Muscle of arm (tissue), 12 donors: ENCODE data around the gene USP40. TPM values are rescaled to one million over a fixed set of nuclear protein-coding genes. Genes with fewer than 3 reads are reported as not detected.

Experiments
- DNase-seq: peaks from one replicate; pipeline ENCODE4 v3.0.0-alpha.2; 2013
- polyA plus RNA-seq, 12 donors: library from polyadenylated mRNA; unstranded; fragments of 120-200 nt; gene quantifications; one replicate each; pipeline ENCODE4 v1.2.1, GENCODE V29; 2013; ENCODE audit not compliant: insufficient read length in 12 of 12

USP40 gene
- polyA plus RNA-seq, 12 donors = 16.4 to 42.6 (median 26.4) TPM; not detected in 1

DNA sequence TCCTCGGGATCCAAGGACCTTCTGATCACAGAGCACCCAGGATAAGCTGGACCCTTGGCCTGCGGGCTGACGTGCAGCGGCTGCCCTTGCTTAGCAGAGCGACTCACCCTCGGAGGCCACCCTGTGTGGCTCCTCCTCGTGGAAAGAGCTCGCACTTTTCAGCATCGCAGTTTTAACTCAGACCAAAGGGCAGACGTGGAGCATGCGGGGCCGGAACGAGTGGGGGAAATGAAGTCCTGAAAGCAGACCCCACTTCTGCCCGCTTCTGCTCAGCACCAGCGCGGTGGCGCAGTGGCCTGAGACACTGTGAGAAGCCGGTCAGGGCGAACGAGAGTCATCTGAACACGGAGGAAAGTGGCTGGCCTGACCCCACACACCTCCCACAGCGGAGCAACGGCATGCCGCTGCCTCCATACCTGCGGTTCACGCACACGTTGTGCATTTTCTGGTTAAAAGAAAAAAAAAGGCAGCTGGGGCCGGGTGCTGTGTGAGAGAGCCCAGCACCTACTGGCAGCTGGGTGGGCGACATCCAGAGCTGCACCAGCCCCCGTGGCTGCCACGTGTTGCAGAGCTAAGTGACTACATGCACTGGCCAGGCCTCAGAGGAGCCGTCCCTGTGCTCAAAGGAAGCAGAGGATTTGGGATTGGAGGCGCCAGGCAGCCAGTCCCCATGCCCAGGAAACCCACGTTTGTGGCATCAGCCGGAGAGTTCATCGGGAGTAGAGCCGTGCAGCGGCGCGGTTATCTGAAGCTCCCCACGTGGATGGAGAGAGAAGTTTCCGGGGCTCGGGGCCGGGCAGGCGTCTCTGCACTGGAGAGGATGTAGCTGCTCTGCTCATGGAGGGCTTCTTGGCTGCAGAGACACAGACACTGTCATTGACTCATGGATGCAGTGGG is 89.7 kb downstream of the USP40 start:
- DNase-seq = no peak

DNA sequence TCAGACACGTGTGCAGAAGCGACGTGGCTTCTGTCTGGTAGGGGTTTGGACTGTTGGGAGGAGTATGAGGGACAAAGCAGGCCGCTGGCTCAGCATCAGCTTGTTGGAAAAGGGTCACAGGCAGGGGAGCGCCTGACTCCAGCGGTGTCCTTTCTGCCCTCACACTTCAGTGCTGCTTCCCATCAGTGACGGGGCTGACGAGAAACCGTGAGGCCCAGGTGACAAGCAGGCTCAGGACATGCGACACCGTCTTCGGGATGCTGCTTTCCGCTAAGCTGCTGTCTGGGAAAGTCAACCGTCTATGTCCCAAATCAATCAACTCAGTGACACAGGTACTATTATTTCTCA is 90.5 kb downstream of the USP40 start:
- DNase-seq = no peak

DNA sequence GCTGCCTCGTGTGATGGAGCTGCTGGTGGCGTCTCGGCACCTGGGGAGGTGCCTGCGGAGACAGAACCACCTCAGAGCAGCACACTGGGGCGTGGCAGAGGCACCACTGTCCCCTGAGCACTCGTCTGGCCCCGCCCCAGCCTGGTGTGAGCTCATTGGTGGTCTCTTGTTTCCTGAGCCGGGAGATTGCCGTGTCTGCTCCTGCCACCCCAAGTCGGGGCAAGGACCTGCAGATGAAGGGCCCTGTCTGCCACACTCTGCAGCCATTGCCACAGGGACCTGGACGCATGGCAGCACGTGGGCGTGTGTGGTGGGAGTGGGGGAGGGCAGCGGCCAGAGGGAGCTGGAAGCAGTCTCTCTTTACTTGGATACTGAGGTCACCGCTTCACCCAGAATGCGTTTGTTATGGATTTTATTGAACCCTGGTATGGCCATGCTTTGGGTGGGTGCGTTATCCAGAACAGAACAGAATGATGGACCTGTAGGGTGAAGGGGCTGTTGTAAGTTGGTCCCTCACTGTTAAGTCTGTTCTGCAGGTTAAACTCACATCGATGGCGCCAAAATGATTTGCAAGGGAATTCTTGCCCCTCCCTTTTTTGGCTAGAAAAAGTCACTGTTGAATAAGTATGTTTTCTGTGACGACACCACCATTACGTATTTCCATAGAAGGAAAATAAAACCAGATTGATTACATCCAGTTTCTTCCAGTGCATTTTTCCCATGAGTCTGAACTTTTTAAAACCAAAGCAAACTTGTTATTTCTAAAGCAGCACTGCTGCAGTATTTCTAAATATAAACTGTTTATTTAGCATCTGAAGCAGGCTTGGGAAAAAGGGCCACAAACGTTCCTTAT is 92.0 kb downstream of the USP40 start:
- DNase-seq = peak; percentile 66

DNA sequence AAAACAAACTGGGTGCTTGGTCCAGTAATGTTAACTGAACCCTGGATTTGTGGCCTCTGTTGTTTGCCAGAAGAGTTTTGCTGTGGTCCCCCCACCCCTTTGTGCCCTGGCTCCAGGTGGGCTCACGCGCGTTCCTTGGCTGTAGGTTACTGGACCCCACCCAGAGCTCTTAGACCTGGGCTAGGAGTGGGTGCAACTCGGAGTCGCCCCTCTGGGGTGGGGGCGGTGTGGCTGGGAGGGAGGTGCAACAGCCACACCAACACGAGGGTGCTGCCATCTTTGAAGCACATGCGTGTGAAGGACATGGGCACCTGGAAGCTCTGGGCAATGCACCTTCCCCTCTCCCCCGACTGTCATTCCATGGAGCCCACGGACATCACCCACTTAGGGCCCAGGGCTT is 92.7 kb downstream of the USP40 start:
- DNase-seq = no peak

DNA sequence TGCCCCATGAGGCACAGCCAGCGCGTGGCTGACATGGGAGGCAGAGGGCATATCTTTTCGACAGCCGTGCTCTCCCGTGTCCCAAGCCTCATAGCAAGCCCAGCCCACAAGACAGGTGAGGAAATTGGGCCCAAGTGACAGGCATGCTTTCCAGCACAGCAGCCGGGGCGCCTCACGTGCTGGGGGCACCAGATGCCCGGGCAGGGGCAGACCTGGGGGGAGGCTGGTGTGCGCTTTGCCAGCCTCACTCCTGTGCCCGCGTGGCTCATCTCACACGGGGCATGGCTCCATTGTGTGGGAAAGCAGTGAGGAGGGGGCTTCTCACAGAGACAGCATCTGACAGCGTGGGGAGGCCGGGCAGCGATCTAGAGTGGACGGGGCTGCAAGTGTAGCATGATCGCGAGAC is 93.2 kb downstream of the USP40 start:
- DNase-seq = no peak

DNA sequence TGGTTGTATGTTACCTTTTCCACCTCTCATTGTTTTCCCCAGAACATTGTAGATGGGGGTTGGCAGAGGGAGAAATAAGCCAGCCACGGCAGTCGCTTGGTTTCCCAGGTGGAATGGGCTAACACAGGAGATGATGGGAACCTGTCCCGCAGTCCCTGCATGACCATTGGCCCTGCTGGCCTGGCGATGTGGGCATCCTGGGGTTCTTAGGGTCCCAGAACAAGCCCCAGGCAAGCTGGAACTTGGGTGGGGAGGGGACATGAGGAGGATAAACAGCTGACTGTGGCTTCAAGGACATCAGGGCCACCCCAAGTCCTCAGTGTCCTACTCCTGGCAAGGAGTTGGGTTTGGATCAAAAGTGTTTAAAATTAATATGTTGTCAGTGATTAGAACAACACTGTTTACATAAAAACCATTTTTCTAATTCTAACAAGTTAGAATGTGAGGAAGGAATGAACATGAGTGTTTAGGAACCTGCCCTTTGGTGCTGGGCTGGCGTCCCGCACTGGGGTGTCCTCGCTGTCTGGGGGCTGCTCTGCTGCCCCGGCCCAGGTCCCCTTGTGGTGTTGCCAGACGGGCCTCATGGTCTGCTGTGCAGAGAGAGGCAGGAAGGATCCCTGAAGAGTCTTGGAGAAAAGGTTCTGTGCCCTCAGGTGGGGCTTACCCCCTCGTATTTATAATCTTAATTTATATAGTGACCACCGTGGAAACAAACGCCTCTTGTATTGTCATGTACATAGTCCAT is 95.1 kb downstream of the USP40 start:
- no peak for DNase-seq

DNA sequence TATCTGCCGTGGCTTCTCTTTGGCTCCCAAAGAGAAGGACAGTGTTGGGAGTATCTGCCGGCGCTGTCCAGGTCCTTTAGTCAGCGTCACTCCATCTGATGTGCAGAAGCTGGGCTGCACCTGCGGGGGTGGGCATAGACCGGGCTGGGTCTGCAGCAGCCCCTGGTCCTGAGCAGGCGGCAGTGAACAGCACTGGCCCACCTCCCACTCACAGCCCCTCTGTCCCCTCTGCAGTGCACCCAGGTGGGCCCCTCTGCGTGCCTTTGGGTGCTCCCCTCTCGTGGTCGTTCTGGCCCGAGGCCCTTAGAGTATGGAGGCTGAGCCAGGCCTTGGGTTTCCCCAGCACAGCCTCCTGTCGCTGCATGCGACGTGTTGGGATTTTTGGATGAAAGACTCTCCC is 95.7 kb downstream of the USP40 start:
- no peak for DNase-seq

DNA sequence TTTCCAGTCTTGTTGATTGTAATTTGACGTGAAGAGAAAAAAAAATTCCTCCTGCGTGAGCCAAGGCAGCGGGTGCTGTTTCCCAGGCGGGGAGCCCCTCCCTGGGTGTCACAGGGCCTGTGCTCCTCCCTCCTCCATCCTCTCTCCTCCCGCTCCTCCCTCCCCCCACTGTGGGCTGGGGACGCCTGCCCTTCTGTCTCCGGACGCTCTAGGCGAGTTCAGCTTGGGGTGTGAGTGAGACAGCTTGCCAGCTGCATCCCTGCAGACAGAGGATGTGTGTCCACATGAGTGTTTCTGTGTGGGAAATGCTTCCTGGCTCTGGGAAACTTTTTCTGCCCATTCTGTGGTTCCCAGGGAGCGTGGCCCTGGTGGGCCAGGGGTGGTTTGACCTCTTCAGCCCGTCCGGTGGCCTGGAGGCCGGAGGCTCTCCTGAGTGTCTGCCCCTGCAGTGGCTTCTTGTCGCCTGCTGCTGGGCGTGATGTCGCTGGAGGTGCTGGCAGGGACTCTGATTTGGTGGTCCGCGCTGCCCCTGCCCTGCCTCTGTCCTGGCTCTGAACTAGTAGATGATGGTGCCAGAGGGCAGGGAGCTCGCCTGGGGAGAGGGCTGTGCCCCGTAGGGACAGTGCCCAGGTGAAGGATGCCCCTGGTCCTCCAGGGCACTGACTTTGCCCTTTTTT is 96.4 kb downstream of the USP40 start:
- DNase-seq = peak; percentile 62

DNA sequence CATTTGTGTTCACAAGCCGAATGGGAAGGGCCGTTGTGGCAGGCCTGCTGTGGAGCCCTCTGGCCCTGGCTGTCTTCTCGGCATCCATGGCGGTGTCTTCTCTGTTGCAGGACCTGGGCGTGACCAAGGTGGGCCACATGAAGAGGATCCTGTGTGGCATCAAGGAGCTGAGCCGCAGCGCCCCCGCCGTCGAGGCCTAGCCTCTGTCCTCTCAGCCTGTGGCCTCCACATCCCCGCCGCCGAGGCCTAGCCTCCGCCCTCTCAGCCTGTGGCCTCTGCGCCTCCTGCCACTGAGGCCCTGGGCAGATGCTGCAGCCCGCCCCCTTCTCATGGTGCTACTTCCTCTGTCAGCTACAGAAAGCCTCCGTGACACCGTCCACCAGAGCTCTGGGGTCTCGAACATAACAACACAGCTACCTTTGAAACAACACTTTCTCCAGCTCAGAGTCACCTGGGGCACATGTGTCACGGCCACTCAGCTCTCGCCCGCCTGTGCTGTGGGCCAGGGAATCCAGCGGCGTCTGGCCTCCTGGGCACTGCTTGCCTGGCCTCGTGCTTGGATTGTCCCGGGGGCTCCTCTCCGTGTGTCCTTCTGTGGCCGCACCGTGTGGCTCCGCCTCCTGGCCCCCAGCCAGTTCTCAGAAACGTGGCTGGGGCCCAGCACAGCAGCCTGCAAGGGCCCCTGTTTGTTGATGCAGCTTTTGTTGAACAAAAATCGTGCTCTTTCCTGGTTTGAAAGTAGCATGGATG is 97.1 kb downstream of the USP40 start:
- DNase-seq = peak; percentile 36

DNA sequence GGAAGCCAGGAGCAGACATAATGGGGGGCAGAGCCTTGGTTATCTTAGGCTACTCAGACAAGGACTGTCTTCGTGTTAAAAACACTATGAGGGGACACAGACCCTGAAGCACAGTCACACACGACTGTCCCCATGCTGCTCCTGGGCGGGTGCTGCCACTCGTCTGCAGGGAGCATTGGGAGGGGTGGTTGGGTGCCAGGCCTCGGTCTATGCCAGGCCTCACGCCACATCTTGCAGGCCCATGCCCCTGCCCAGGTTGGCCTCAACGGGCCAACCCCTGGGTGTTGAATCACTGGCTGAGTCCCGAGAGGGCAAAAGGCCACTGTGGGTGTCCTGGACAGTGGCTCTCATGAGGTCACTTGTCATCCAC is 97.9 kb downstream of the USP40 start:
- no peak for DNase-seq

DNA sequence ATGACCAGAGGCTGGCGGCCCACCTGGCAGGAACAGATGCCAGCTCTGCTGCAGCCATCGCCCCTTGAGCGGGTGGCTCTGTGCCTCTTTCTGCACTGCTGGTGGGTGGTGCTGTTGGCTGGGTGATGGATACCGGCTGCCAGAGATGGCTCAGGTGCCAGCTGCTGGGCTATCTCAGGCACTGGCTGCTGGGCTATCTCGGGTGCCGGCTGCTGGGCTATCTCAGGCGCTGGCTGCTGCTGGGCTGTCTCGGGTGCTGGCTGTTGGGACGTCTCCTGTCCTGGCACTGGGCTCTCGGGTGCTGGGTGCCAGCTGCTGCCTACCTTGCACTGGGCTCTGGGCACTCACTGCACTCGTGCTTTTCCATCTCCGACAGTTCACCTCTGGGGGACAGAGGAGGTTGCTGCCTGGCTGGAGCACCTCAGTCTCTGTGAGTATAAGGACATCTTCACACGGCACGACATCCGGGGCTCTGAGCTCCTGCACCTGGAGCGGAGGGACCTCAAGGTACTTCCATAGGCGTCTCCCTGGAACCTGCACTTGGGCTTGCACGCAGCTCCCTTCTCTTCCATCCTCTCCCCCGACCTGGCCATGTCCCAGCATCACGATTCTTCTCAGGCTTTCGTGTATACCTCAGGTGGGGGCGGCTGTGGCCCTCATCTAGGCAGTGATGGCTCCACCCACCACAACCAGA is 98.4 kb downstream of the USP40 start:
- DNase-seq = no peak

DNA sequence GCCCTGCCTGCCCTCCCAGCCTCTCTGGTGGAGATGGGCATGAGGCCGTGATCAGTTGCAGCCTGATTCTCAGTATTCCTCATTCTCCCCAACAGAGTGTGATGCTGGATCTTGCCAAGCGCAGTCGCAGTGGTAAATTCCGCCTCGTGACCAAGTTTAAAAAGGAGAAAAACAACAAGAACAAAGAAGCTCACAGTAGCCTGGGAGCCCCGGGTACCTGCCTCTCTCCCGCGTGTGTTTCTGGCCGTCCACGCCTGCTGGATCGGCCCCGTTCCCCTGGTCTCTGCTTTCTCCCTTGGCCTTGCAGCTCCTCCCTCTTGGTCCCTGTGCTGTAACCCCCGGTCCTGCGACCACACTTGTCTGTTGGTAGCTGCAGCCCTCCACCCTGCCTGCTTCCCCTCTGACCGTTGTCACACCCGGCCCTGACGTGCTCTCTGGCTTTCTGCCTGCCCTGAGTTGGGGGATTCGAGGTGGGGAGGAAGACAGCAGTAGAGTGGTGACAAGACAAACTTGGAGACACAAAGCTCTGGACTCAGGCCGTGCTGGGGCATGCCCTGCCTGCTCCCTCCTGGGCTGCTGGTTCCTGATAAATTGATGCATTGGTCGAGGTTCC is 99.5 kb downstream of the USP40 start:
- no peak for DNase-seq

DNA sequence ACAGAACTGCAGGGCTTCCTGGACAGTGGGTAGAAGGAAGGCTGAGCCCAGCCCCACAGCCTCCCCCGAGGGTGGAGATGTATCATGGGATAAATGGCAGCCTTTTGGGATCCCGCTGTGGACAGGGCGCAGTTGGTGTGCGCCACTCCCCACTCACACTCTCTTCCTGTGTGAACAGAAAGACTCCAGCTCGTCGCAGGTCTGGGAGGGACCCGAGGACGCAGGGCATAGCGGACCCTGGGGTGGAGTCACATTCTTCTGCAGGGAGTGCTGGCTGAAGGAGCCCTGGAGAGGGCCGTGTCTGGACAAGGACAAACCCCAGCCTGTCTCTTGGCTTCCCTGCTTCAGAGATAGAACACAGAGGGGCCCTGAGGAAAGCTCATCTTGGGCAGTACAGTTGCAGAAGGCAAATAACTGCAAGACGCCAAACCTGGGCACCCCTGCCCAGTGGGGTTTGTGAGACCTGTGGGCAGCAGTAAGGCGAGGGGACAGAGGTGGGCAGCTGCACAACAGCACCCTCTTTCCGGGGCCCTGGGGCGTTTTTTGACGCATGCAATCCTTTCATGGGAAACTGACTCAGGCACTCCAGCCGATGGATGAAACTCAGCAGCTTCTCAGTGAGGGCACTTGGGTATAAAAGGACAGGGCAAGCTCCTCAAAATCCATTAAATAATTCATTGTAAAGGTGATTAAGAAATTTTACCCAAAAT is 101.9 kb downstream of the USP40 start:
- DNase-seq = no peak

DNA sequence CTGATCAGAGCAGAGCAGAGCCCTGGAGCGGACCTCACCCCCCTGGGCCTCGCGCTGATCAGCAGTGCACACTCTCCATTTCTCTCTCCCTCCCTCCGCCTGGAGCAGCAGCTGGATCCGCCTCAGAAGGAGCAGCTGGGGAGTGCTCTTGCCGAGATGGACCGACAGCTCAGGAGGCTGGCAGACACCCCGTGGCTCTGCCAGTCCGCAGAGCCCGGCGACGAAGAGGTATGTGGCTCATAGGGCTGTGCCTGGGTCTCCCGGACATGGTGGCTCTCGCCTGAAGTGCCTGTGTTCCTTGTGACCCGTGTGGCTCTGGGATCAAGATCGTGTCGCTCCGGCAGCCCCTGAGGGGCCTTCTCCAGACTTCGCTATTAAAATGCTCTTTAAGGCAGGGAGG is 102.5 kb downstream of the USP40 start:
- no peak for DNase-seq

DNA sequence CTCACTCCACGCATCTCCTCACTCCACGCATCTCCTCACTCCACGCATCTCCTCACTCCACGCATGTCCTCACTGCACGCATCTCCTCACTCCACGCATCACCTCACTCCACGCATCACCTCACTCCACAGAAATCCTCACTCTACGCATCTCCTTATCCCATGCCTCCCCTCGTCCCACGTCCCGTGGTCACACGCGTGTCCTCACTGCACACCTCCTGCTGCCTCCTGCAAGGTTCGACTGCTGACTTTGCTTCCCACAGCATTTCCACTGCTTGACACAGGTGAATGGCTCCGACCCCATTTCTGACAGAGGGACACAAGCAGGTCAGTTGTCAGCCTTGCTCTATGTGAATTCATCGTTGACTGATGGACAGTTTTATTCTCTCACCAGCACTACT is 103.0 kb downstream of the USP40 start:
- no peak for DNase-seq

DNA sequence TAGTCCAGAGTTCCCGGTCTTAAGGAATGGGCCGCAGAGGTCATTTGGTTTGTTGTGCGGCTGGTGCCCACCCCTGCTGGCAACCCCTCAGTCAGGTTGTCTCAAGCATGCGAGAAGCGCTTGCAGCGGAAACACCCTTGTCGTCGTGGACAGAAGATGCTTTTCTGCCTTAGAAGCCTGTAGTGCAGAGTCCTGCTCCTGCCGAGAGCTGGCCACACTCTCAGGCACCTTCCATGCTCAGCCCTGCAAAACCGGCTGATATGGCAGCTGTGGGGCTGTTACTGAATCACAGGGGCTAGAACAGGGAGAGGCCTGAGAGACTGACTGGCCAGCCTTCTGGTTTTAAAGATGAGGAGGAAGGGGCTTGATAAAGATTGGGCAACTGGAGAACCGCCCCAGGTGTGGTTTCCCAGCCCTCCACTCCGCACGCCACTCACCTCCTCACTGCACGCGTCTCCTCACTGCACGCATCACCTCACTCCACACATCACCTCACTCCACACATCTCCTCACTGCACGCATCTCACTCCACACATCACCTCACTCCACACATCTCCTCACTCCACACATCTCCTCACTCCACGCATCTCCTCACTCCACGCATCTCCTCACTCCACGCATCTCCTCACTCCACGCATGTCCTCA is 103.6 kb downstream of the USP40 start:
- no peak for DNase-seq

DNA sequence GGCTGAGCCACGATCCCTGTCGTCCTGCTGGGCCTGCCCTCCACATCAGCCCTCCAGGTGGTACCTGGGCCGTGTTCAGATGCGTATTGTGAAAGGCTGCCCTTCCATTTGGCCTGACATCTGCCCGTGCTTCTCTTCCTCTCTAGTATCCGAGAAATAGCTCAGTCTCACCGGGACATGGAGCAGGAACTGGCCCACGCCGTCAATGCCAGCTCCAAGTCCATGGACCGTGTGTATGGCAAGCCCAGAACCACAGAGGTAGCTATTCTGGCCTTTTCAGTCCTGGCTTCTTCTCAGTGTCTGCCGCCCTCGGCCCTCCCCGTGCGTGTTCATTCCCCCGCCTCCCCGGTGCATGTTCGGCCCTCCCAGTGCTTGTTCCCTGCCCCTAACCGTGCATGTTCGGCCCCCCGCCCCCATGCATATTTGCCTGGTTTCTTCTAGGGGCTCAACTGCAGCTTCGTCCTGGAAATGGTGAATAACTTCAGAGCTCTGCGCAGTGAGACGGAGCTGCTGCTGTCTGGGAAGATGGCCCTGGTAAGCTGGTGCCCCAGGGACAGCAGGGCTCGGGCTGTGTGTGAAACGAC is 104.3 kb downstream of the USP40 start:
- DNase-seq = no peak

DNA sequence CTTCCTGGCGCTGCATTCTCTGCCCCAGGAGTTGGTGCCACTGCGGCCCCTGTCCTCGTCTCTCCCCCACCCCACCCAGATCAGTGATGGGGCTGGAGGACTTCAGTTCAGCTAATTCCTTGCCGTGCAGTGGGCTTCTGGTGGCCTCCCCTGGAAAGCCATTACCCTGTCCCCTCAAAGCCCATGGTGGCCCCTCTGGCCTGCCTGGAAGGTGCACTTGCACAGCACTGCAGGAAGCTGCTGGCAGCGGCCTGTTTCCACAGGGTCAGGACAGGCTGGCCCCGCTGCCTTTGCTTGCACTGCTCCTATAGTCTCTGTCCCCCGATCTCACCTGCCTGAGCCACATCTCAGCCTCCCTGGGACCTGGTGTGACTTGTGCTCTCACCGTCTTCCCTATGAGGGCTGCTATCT is 105.1 kb downstream of the USP40 start:
- no peak for DNase-seq
